ENCODE data around the gene TXNRD2. TPM values are rescaled to one million over a fixed set of nuclear protein-coding genes. Genes with fewer than 3 reads are reported as not detected.

TXNRD2 gene
- total RNA-seq, 1 experiment from 2014 or later: 29.5 TPM

DNA sequence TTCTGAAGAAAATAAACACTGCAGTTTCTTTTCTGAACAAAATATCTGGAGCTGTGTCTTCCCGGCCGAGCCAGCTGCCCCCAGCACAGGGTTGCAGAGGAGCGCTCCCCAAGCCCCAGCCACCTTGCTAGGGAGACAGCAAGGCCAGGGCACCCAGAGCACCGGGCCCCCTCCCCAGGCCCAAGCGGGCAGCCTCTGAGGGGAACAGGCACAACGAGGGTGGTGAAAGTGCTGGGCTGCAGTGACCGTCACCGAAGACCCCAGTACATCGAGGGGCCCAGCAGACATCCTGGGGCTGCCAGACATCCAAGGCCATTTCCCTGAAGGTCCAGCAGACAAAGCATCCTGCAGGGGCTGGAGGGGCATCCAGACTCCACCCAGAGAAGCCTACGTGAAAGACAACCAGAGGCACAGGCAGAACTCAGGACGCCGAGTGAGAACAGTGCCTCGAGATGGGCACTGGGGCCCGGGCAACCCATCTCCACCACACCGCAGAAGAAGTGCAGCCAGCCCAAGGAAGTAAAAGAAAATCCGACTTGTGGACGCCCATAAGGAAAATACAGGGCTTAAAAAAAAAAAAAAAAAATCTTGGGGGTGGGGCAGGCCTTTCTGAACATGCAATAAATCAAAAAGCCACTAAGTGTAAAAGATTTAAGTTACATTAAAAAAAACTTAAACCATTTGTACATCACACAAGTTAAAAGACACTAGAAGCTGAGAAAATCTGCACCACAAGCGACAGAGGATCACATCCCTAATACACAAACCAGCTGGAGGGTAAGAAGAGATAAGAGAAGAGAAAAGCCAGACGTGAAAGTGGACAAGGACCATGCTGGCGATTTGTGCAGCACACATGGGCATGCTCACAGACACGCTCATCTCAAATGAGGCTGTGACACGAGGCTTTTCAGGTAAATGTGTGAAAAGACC is 36.0 kb downstream of the TXNRD2 start:
- intact Hi-C loops (cut with micrococcal nuclease; ENCODE audit: unreplicated experiment): no loop called here

DNA sequence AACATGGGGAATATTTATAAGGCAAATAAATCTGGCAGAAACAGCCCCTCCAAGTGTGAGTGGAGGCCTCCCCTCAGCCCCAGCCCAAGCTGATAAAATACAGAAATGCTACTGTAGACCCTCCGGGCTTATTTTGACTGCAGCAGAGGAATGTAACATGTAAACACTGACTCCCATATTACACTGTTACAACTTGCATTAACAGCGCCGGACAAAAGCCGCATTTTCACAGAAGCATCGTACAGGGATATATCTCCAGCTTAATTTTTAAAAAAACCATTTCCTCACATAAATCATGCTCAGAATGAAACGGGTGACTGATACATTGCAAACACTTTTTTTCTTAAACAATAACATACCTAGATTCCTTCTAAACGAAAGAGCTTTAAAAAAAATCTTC is 36.7 kb downstream of the TXNRD2 start:
- peaks cover 12% of the 10 kb centered on the region for H3K4me1 ChIP-seq (ENCODE audit: control insufficient read depth, insufficient read depth, low read length)
- ATAC-seq: no peak
- no peak for DNase-seq (ENCODE audit: low read depth, low spot score)
- no TSS peak for BruUV-seq (replicated peaks)
- intact Hi-C loops (cut with micrococcal nuclease; ENCODE audit: unreplicated experiment): no loop called here
- no peak overlapping the region for H3K4me3 ChIP-seq (ENCODE audit: low read depth in 2 of 2, low read length in 2 of 2)
- no peaks in the 10 kb centered on the region for H3K9me3 ChIP-seq (ENCODE audit: control insufficient read depth, insufficient read depth, low read depth, low read length)
- TF ChIP-seq, protein P1, sequence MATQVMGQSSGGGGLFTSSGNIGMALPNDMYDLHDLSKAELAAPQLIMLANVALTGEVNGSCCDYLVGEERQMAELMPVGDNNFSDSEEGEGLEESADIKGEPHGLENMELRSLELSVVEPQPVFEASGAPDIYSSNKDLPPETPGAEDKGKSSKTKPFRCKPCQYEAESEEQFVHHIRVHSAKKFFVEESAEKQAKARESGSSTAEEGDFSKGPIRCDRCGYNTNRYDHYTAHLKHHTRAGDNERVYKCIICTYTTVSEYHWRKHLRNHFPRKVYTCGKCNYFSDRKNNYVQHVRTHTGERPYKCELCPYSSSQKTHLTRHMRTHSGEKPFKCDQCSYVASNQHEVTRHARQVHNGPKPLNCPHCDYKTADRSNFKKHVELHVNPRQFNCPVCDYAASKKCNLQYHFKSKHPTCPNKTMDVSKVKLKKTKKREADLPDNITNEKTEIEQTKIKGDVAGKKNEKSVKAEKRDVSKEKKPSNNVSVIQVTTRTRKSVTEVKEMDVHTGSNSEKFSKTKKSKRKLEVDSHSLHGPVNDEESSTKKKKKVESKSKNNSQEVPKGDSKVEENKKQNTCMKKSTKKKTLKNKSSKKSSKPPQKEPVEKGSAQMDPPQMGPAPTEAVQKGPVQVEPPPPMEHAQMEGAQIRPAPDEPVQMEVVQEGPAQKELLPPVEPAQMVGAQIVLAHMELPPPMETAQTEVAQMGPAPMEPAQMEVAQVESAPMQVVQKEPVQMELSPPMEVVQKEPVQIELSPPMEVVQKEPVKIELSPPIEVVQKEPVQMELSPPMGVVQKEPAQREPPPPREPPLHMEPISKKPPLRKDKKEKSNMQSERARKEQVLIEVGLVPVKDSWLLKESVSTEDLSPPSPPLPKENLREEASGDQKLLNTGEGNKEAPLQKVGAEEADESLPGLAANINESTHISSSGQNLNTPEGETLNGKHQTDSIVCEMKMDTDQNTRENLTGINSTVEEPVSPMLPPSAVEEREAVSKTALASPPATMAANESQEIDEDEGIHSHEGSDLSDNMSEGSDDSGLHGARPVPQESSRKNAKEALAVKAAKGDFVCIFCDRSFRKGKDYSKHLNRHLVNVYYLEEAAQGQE (IDR thresholded peaks at IDR 0.05; ENCODE audit: insufficient read depth in 1 of 2, low read depth in 2 of 2, low read length in 1 of 2): no peak
- no peak for TF ChIP-seq POLR2AphosphoS5 (IDR thresholded peaks at IDR 0.05; ENCODE audit: low read depth, low read length)
- TF ChIP-seq, protein P2, sequence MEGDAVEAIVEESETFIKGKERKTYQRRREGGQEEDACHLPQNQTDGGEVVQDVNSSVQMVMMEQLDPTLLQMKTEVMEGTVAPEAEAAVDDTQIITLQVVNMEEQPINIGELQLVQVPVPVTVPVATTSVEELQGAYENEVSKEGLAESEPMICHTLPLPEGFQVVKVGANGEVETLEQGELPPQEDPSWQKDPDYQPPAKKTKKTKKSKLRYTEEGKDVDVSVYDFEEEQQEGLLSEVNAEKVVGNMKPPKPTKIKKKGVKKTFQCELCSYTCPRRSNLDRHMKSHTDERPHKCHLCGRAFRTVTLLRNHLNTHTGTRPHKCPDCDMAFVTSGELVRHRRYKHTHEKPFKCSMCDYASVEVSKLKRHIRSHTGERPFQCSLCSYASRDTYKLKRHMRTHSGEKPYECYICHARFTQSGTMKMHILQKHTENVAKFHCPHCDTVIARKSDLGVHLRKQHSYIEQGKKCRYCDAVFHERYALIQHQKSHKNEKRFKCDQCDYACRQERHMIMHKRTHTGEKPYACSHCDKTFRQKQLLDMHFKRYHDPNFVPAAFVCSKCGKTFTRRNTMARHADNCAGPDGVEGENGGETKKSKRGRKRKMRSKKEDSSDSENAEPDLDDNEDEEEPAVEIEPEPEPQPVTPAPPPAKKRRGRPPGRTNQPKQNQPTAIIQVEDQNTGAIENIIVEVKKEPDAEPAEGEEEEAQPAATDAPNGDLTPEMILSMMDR (IDR thresholded peaks at IDR 0.05): no peak
- TF ChIP-seq TCF7L2 (IDR thresholded peaks at IDR 0.05; ENCODE audit: low read depth, low read length): no peak
- TF ChIP-seq SIN3A (IDR thresholded peaks at IDR 0.05; ENCODE audit: borderline replicate concordance, insufficient read depth, low read depth, low read length): no peak
- POLR2A ChIA-PET: interaction anchor here (0.8 kb wide), 1 partner anchor 11 kb away, joined by 3 read pairs; no protein-coding TSS in a partner anchor
- CTCF ChIA-PET: no interaction called here
- no peaks in the 10 kb centered on the region for H3K36me3 ChIP-seq (ENCODE audit: control insufficient read depth, insufficient read depth, low read length)
- H3K27me3 ChIP-seq (ENCODE audit: control insufficient read depth, insufficient read depth, low read length): no peaks in the 10 kb centered on the region
- no peak overlapping the region for H3K27ac ChIP-seq (ENCODE audit: low read length)
- in situ Hi-C loops (cut with HindIII; ENCODE audit: low pct_unique_long_range_greater_than_20kb, low sequenced_read_pairs): no loop called here

More for the DNA sequence above, 36.0 kb downstream of the TXNRD2 start:
- no peak for ATAC-seq
- H3K4me3 ChIP-seq (ENCODE audit: low read depth in 2 of 2, low read length in 2 of 2): no peak overlapping the region
- H3K9me3 ChIP-seq (ENCODE audit: control insufficient read depth, insufficient read depth, low read depth, low read length): no peaks in the 10 kb centered on the region
- H3K36me3 ChIP-seq (ENCODE audit: control insufficient read depth, insufficient read depth, low read length): no peaks in the 10 kb centered on the region
- peaks cover 12% of the 10 kb centered on the region for H3K4me1 ChIP-seq (ENCODE audit: control insufficient read depth, insufficient read depth, low read length)
- POLR2A ChIA-PET: interaction anchor here (0.7 kb wide), 1 partner anchor 47 kb away, joined by 6 read pairs; no protein-coding TSS in a partner anchor
- CTCF ChIA-PET: interaction anchor here (0.7 kb wide), 1 partner anchor 8 kb away, joined by 3 read pairs; no protein-coding TSS in a partner anchor
- no peak for DNase-seq (ENCODE audit: low read depth, low spot score)
- BruUV-seq (replicated peaks): no TSS peak
- no peaks in the 10 kb centered on the region for H3K27me3 ChIP-seq (ENCODE audit: control insufficient read depth, insufficient read depth, low read length)
- TF ChIP-seq, protein P2 (IDR thresholded peaks at IDR 0.05): no peak
- TF ChIP-seq SIN3A (IDR thresholded peaks at IDR 0.05; ENCODE audit: borderline replicate concordance, insufficient read depth, low read depth, low read length) (no peak), TCF7L2 (IDR thresholded peaks at IDR 0.05; ENCODE audit: low read depth, low read length) (no peak), POLR2AphosphoS5 (IDR thresholded peaks at IDR 0.05; ENCODE audit: low read depth, low read length) (no peak)
- TF ChIP-seq, protein P1 (IDR thresholded peaks at IDR 0.05; ENCODE audit: insufficient read depth in 1 of 2, low read depth in 2 of 2, low read length in 1 of 2): no peak
- in situ Hi-C loops (cut with HindIII; ENCODE audit: low pct_unique_long_range_greater_than_20kb, low sequenced_read_pairs): no loop called here
- no peak overlapping the region for H3K27ac ChIP-seq (ENCODE audit: low read length)

Measured in Panc1 (cell line).